Panc1 (cell line): ENCODE results near the gene C17orf100. TPM values are rescaled to one million over a fixed set of nuclear protein-coding genes. Genes with fewer than 3 reads are reported as not detected.

ENCODE experiments used
- ATAC-seq: fragments of 200-7000 bp; cut with Tn5 transposase; 2 replicates; pipeline ENCODE4 v1.9.1; 2020; ENCODE audit warnings: mild to moderate bottlenecking, moderate library complexity
- BruUV-seq: library from RNA; stranded (reverse); fragments of 400-500 nt; replicated peaks from 2 replicates; lab custom pipeline; 2021; lab: Mats Ljungman, UMichigan
- CTCF ChIA-PET: fragments of 300-600 bp; sonication (Branson Sonifier 250); formaldehyde crosslinking; loops from one replicate; lab custom pipeline; 2022; ENCODE audit warnings: antibody characterized with exemption; lab: Charles Lee
- POLR2A ChIA-PET: fragments of 300-600 bp; sonication (Branson Sonifier 250); formaldehyde crosslinking; loops from one replicate; lab custom pipeline; 2022; ENCODE audit warnings: antibody characterized with exemption; lab: Charles Lee
- DNase-seq: peaks from one replicate; pipeline ENCODE4 v3.0.0-alpha.2; 2010; ENCODE audit warnings: low read depth, low spot score
- H3K27ac ChIP-seq: 2 replicates; pipeline ENCODE4 v1.5.1; 2011; ENCODE audit warnings: mild to moderate bottlenecking, low read length, inconsistent platforms
- H3K27me3 ChIP-seq: fragments of 200-500 bp; sonication (Bioruptor generic); 2 replicates; pipeline ENCODE4 v1.6.0; 2014; ENCODE audit warnings: low read length, inconsistent platforms; ENCODE audit not compliant: control insufficient read depth, insufficient read depth
- H3K36me3 ChIP-seq: fragments of 200-500 bp; sonication (Bioruptor generic); 2 replicates; pipeline ENCODE4 v1.5.1; 2014; ENCODE audit warnings: inconsistent platforms, mild to moderate bottlenecking, low read length, moderate library complexity; ENCODE audit not compliant: control insufficient read depth, insufficient read depth
- H3K4me1 ChIP-seq: 2 replicates; pipeline ENCODE4 v1.5.1; 2011; ENCODE audit warnings: inconsistent platforms, mild to moderate bottlenecking, low read length, moderate library complexity; ENCODE audit not compliant: control insufficient read depth, insufficient read depth
- H3K4me3 ChIP-seq, 2 experiments: 2 replicates each; pipeline ENCODE4 v1.5.1; 2011 to 2012; ENCODE audit warnings: low read depth in 2 of 2, low read length in 2 of 2, mild to moderate bottlenecking in 2 of 2, inconsistent platforms in 1 of 2, moderate library complexity in 1 of 2
- H3K9me3 ChIP-seq: fragments of 200-500 bp; sonication (Bioruptor generic); 2 replicates; pipeline ENCODE4 v1.5.1; 2014; ENCODE audit warnings: low read depth, mild to moderate bottlenecking, inconsistent platforms, low read length, moderate library complexity; ENCODE audit not compliant: control insufficient read depth, insufficient read depth
- POLR2AphosphoS5 ChIP-seq: IDR thresholded peaks from 2 replicates; pipeline ENCODE4 v1.6.1; 2012; ENCODE audit warnings: mild to moderate bottlenecking, low read depth, low read length, moderate library complexity
- SIN3A ChIP-seq: IDR thresholded peaks from 2 replicates; pipeline ENCODE4 v1.6.1; 2012; ENCODE audit warnings: low read depth, mild to moderate bottlenecking, low read length, moderate library complexity, borderline replicate concordance; ENCODE audit not compliant: insufficient read depth
- TCF7L2 ChIP-seq: IDR thresholded peaks from 2 replicates; pipeline ENCODE4 v1.6.1; 2011; ENCODE audit warnings: mild to moderate bottlenecking, low read depth, low read length, inconsistent platforms
- in situ Hi-C: cut with HindIII; loops from 2 replicates; pipeline ENCODE4 v1.10.0; 2016; ENCODE audit warnings: low sequenced_read_pairs, low pct_unique_long_range_greater_than_20kb
- intact Hi-C: fragments of 100-400 bp; cut with micrococcal nuclease; formaldehyde crosslinking; loops from one replicate; pipeline ENCODE4 v1.10.0; 2022; ENCODE audit not compliant: unreplicated experiment
- total RNA-seq: library from RNA; stranded (reverse); gene quantifications from one replicate; pipeline ENCODE4 v1.2.1, GENCODE V29; 2021; ENCODE audit not compliant: unreplicated experiment
- TF ChIP-seq, protein P1 (sequence below): fragments of 450-650 bp; IDR thresholded peaks from 2 replicates; pipeline ENCODE4 v1.5.1; 2017; ENCODE audit warnings: mild to moderate bottlenecking
- TF ChIP-seq, protein P2 (sequence below), 2 experiments: IDR thresholded peaks; 2 replicates each; pipeline ENCODE4 v1.6.1; 2011 to 2012; ENCODE audit warnings: low read depth in 2 of 2, control low read depth in 1 of 2, low read length in 1 of 2, mild to moderate bottlenecking in 1 of 2, moderate library complexity in 1 of 2; ENCODE audit not compliant: insufficient read depth in 1 of 2

C17orf100 gene
- total RNA-seq, 1 experiment from 2014 or later: 2.8 TPM

DNA sequence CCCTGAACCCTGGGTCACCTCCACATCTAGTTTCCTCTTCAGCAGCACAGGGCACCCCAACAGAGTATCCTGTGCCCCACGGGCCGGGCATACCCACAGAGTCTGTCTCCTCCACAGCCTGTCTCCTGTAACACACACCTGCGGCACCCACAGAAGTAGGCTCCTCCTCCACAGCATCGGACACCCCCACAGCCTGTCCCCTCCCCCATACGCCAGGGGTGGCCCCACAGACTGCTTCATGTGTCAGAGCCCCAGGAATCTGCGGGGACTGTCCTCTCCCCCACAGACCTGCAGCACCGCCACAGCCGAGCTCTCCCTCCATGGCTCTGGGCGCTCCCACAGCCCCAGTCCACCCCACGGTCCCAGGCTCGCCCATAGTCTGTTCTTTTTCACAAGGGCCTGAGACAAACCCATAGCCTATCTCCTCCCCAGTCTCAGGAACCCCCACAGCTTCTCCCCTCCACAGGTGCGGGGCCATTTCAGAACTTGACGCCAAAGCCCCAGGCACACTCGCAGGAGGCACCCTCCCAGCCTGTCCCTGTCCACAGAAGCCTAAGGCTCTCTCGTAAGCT, 12.5 kb upstream of the C17orf100 start:
- POLR2A ChIA-PET: no interaction called here
- Histone ChIP-seq H3K9me3 (no peaks in the 10 kb centered on the region), H3K27ac (peak overlapping the region; percentile 68), H3K4me1 (peaks cover 17% of the 10 kb centered on the region), H3K27me3 (no peaks in the 10 kb centered on the region), H3K4me3 (peak overlapping the region; percentile 91 to 94), H3K36me3 (peaks cover 20% of the 10 kb centered on the region)
- intact Hi-C loops: no loop called here
- ATAC-seq: no peak
- no peak for DNase-seq
- no TSS peak for BruUV-seq
- CTCF ChIA-PET: no interaction called here
- TF ChIP-seq POLR2AphosphoS5: no peak
- TF ChIP-seq, protein P1, sequence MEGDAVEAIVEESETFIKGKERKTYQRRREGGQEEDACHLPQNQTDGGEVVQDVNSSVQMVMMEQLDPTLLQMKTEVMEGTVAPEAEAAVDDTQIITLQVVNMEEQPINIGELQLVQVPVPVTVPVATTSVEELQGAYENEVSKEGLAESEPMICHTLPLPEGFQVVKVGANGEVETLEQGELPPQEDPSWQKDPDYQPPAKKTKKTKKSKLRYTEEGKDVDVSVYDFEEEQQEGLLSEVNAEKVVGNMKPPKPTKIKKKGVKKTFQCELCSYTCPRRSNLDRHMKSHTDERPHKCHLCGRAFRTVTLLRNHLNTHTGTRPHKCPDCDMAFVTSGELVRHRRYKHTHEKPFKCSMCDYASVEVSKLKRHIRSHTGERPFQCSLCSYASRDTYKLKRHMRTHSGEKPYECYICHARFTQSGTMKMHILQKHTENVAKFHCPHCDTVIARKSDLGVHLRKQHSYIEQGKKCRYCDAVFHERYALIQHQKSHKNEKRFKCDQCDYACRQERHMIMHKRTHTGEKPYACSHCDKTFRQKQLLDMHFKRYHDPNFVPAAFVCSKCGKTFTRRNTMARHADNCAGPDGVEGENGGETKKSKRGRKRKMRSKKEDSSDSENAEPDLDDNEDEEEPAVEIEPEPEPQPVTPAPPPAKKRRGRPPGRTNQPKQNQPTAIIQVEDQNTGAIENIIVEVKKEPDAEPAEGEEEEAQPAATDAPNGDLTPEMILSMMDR: no peak
- in situ Hi-C loops: no loop called here

DNA sequence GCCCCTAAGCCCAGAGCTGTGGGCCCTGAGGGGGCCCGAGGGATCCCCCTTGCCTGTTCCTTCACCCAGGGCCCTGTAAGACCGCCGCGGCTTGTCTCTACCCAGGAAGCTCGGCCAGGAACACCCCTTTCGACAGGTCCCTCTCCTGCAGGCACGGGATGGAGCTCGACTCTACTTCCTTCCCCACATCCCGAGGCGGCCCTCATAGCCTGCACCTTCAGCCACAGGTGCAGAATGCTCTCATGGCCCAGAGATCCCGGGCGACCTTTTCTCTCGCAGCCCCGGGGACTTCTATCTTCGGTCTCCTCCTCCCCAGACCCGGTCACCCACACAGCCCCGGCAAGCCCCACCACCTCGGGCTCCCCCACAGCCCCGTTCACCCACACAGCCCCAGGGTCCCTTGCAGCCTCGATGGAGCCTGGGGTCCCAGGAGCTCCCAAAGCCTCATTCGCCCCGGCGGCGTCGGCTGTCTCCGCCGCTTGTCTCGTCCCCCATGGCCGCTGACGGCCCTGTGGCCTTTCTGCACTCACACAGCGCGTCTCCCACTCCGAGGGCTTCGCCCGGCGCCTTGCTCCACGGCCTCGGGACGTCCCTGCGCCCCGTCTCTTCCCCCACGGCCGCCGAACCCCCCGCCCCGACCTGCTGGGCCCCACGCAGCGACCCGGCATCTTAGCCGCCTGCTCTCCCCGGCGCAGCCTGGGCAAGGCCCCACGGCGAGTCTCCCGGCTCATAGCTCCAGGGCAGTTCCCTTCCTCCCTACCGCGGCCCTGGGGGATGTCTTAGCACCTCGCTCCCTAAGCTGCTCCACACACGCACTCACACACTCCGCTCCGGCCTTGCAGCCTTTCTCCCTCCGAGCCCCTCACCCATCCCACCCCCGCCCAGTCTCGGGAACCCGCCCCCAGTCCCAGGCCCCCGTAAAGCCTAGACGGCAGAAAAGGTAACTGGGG, 11.7 kb upstream of the C17orf100 start:
- ChIA-PET POLR2A (interaction anchor here (0.6 to 0.7 kb wide), 2 partner anchors 10 to 21 kb away, joined by 3 to 4 read pairs; no protein-coding TSS in a partner anchor), CTCF (no interaction called here)
- H3K27ac ChIP-seq: peak overlapping the region; percentile 93
- peaks cover 17% of the 10 kb centered on the region for H3K4me1 ChIP-seq
- H3K27me3 ChIP-seq: no peaks in the 10 kb centered on the region
- intact Hi-C loops (no loop called here), in situ Hi-C loops (no loop called here)
- BruUV-seq: no TSS peak
- H3K36me3 ChIP-seq: peaks cover 17% of the 10 kb centered on the region
- TF ChIP-seq TCF7L2 (no peak), POLR2AphosphoS5 (no peak), SIN3A (no peak)
- TF ChIP-seq, protein P2, sequence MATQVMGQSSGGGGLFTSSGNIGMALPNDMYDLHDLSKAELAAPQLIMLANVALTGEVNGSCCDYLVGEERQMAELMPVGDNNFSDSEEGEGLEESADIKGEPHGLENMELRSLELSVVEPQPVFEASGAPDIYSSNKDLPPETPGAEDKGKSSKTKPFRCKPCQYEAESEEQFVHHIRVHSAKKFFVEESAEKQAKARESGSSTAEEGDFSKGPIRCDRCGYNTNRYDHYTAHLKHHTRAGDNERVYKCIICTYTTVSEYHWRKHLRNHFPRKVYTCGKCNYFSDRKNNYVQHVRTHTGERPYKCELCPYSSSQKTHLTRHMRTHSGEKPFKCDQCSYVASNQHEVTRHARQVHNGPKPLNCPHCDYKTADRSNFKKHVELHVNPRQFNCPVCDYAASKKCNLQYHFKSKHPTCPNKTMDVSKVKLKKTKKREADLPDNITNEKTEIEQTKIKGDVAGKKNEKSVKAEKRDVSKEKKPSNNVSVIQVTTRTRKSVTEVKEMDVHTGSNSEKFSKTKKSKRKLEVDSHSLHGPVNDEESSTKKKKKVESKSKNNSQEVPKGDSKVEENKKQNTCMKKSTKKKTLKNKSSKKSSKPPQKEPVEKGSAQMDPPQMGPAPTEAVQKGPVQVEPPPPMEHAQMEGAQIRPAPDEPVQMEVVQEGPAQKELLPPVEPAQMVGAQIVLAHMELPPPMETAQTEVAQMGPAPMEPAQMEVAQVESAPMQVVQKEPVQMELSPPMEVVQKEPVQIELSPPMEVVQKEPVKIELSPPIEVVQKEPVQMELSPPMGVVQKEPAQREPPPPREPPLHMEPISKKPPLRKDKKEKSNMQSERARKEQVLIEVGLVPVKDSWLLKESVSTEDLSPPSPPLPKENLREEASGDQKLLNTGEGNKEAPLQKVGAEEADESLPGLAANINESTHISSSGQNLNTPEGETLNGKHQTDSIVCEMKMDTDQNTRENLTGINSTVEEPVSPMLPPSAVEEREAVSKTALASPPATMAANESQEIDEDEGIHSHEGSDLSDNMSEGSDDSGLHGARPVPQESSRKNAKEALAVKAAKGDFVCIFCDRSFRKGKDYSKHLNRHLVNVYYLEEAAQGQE (IDR thresholded peaks at IDR 0.05; ENCODE audit: insufficient read depth in 1 of 2, low read depth in 2 of 2, low read length in 1 of 2): no peak
- TF ChIP-seq, protein P1: no peak
- no peaks in the 10 kb centered on the region for H3K9me3 ChIP-seq
- H3K4me3 ChIP-seq: peak overlapping the region; percentile 91 to 94
- DNase-seq (no peak), ATAC-seq (peak; percentile 43)
